ENCODE data around the gene TGFBR3L. TPM values are rescaled to one million over a fixed set of nuclear protein-coding genes. Genes with fewer than 3 reads are reported as not detected.

TGFBR3L gene
- total RNA-seq, 1 donor from 2014 or later = 11.2 TPM

- no peaks in the 10 kb centered on the region for H3K9me3 Mint-ChIP-seq (ENCODE audit: low read depth)
- H3K27ac Mint-ChIP-seq (ENCODE audit: unreplicated experiment) = no peak overlapping the region
- H3K4me1 Mint-ChIP-seq (ENCODE audit: low read depth) = peaks cover 27% of the 10 kb centered on the region
- TF ChIP-seq CTCF (IDR thresholded peaks at IDR 0.05) = no peak
- no peak for DNase-seq (ENCODE audit: low spot score)
- no peaks in the 10 kb centered on the region for H3K27me3 Mint-ChIP-seq (ENCODE audit: low read depth)
- peaks cover 6% of the 10 kb centered on the region for H3K36me3 Mint-ChIP-seq (ENCODE audit: low read depth)
- H3K4me3 Mint-ChIP-seq (ENCODE audit: unreplicated experiment) = no peak overlapping the region
Measured at GRCh38 chr19:7901337-7901736, 13.3 kb upstream of the TGFBR3L start.

GRCh38 chr19:7902796-7903243 lies 11.8 kb upstream of the TGFBR3L start:
- Mint-ChIP-seq H3K36me3 (ENCODE audit: low read depth) (peaks cover 6% of the 10 kb centered on the region), H3K9me3 (ENCODE audit: low read depth) (no peaks in the 10 kb centered on the region), H3K27me3 (ENCODE audit: low read depth) (no peaks in the 10 kb centered on the region), H3K27ac (ENCODE audit: unreplicated experiment) (peak overlapping the region; percentile 94), H3K4me1 (ENCODE audit: low read depth) (peaks cover 27% of the 10 kb centered on the region), H3K4me3 (ENCODE audit: unreplicated experiment) (peak overlapping the region; percentile 89)
- no peak for DNase-seq (ENCODE audit: low spot score)
- no peak for TF ChIP-seq CTCF (IDR thresholded peaks at IDR 0.05)

- Mint-ChIP-seq H3K9me3 (ENCODE audit: low read depth) (no peaks in the 10 kb centered on the region), H3K4me1 (ENCODE audit: low read depth) (peaks cover 27% of the 10 kb centered on the region), H3K36me3 (ENCODE audit: low read depth) (peaks cover 6% of the 10 kb centered on the region), H3K4me3 (ENCODE audit: unreplicated experiment) (peak within 1 kb of the TSS; percentile 89), H3K27ac (ENCODE audit: unreplicated experiment) (peak within 1 kb of the TSS; percentile 94), H3K27me3 (ENCODE audit: low read depth) (no peaks in the 10 kb centered on the region)
- TF ChIP-seq CTCF (IDR thresholded peaks at IDR 0.05) = peak; percentile 78
- peak; percentile 99 for DNase-seq (ENCODE audit: low spot score)
Measured at GRCh38 chr19:7903244-7904073, 11.2 kb upstream of the TGFBR3L start, which contains the start of gene MAP2K7. Gene MAP2K7 (plus strand): TSS chr19:7903877. CDS start chr19:7903945, 68 bp downstream.

GRCh38 chr19:7904074-7905020 lies 10.3 kb upstream of the TGFBR3L start:
- Mint-ChIP-seq H3K4me3 (ENCODE audit: unreplicated experiment) (peak overlapping the region; percentile 89), H3K36me3 (ENCODE audit: low read depth) (peaks cover 6% of the 10 kb centered on the region)
- no peak for DNase-seq (ENCODE audit: low spot score)

More at GRCh38 chr19:7904074-7905020, 10.3 kb upstream of the TGFBR3L start:
- Mint-ChIP-seq H3K27ac (ENCODE audit: unreplicated experiment) (peak overlapping the region; percentile 81), H3K27me3 (ENCODE audit: low read depth) (no peaks in the 10 kb centered on the region), H3K4me1 (ENCODE audit: low read depth) (peaks cover 27% of the 10 kb centered on the region), H3K9me3 (ENCODE audit: low read depth) (no peaks in the 10 kb centered on the region)
- no peak for TF ChIP-seq CTCF (IDR thresholded peaks at IDR 0.05)

Data from chondrocyte (in vitro differentiated cells).